SK-N-SH (cell line): Measurements from ENCODE around the gene TNIP2. TPM values are rescaled to one million over a fixed set of nuclear protein-coding genes. Genes with fewer than 3 reads are reported as not detected.

Source experiments
- CTCF ChIA-PET: fragments of 300-600, 350-600 bp; formaldehyde crosslinking; extraction: SDS; loops from one replicate; lab custom pipeline; 2021; lab: Yijun Ruan, JAX
- POLR2A ChIA-PET: fragments of 350-600 bp; sonication (Branson Sonifier 250); formaldehyde crosslinking; extraction: SDS; loops from one replicate; lab custom pipeline; 2020; ENCODE audit warnings: antibody characterized with exemption, inconsistent platforms; lab: Yijun Ruan, JAX
- DNase-seq: peaks from one replicate; pipeline ENCODE4 v3.0.0; 2012
- H2AFZ ChIP-seq: fragments of 200-600 bp; sonication (generic); 2 replicates; pipeline ENCODE4 v1.8.1; 2016; ENCODE audit warnings: antibody characterized with exemption, mild to moderate bottlenecking, low read depth
- H3F3A ChIP-seq: fragments of 200-600 bp; sonication (generic); replicated peaks from 2 replicates; pipeline ENCODE3; 2016; ENCODE audit warnings: antibody characterized with exemption, mild to moderate bottlenecking; ENCODE audit not compliant: insufficient read depth
- H3K27ac ChIP-seq, 2 experiments: fragments of 200-500 bp in 1 of 2; fragments of 200-600 bp in 1 of 2; sonication (Bioruptor generic) in 1 of 2; sonication (generic), shearing (Covaris generic) in 1 of 2; 2 replicates each; pipeline versions ENCODE4 v1.5.1 to v1.6.1; 2014 to 2016; ENCODE audit warnings: low read depth in 2 of 2, inconsistent platforms in 1 of 2, low read length in 1 of 2, mild to moderate bottlenecking in 1 of 2, mixed read lengths in 1 of 2
- H3K27me3 ChIP-seq: fragments of 200-600 bp; sonication (generic), shearing (Covaris generic); 2 replicates; pipeline ENCODE4 v1.6.1; 2016; ENCODE audit warnings: mixed run types; ENCODE audit not compliant: insufficient read depth
- H3K36me3 ChIP-seq, 2 experiments: fragments of 200-500 bp in 1 of 2; fragments of 200-600 bp in 1 of 2; sonication (Bioruptor generic) in 1 of 2; sonication (generic) in 1 of 2; replicated peaks in 1 of 2; 2 replicates each; pipeline versions ENCODE3 to v1.5.1; 2014 to 2016; ENCODE audit warnings: low read length in 1 of 2, mild to moderate bottlenecking in 1 of 2; ENCODE audit not compliant: insufficient read depth in 2 of 2, control insufficient read depth in 1 of 2
- H3K4me1 ChIP-seq, 2 experiments: fragments of 200-500 bp in 1 of 2; fragments of 200-600 bp in 1 of 2; sonication (Bioruptor generic) in 1 of 2; sonication (generic), shearing (Covaris generic) in 1 of 2; 2 replicates each; pipeline versions ENCODE4 v1.5.1 to v1.6.1; 2014 to 2016; ENCODE audit warnings: low read depth in 1 of 2, low read length in 1 of 2, mixed run types in 1 of 2; ENCODE audit not compliant: insufficient read depth in 2 of 2, control insufficient read depth in 1 of 2
- H3K4me2 ChIP-seq: fragments of 200-600 bp; sonication (generic), shearing (Covaris generic); 2 replicates; pipeline ENCODE4 v1.6.1; 2017; ENCODE audit warnings: mixed run types
- H3K4me3 ChIP-seq, 2 experiments: fragments of 200-500 bp in 1 of 2; fragments of 200-600 bp in 1 of 2; sonication (Bioruptor generic) in 1 of 2; sonication (generic), shearing (Covaris generic) in 1 of 2; 2 replicates each; pipeline versions ENCODE4 v1.5.1 to v1.8.1; 2014 to 2016; ENCODE audit warnings: low read depth in 2 of 2, inconsistent platforms in 1 of 2, low read length in 1 of 2, mild to moderate bottlenecking in 1 of 2, mixed read lengths in 1 of 2, moderate library complexity in 1 of 2
- H3K79me2 ChIP-seq: fragments of 200-600 bp; sonication (generic); 2 replicates; pipeline ENCODE4 v1.8.1; 2017; ENCODE audit warnings: mild to moderate bottlenecking; ENCODE audit not compliant: insufficient read depth
- H3K9ac ChIP-seq: fragments of 200-600 bp; sonication (generic); 2 replicates; pipeline ENCODE4 v1.6.1; 2017; ENCODE audit warnings: mixed run types
- H3K9me2 ChIP-seq: fragments of 200-600 bp; sonication (generic); 2 replicates; pipeline ENCODE4 v1.6.1; 2017; ENCODE audit warnings: mixed run types
- H3K9me3 ChIP-seq: fragments of 200-600 bp; sonication (generic); 2 replicates; pipeline ENCODE4 v1.6.1; 2017; ENCODE audit warnings: mixed run types, mild to moderate bottlenecking, moderate library complexity
- H4K20me1 ChIP-seq: fragments of 200-600 bp; sonication (generic); 2 replicates; pipeline ENCODE4 v1.6.1; 2017; ENCODE audit warnings: mild to moderate bottlenecking, mixed run types; ENCODE audit not compliant: insufficient read depth
- CHD2 ChIP-seq: fragments of 150-350 bp; IDR thresholded peaks from 2 replicates; pipeline ENCODE4 v1.6.1; 2018; ENCODE audit warnings: low read length; ENCODE audit not compliant: partially characterized antibody
- CTCF ChIP-seq: fragments of 200-600 bp; sonication (generic); IDR thresholded peaks from 2 replicates; pipeline ENCODE4 v1.6.1; 2017; ENCODE audit warnings: antibody characterized with exemption, mild to moderate bottlenecking, moderate library complexity
- ELF1 ChIP-seq: IDR thresholded peaks from 2 replicates; pipeline ENCODE4 v1.4.0; 2012
- EZH2phosphoT487 ChIP-seq: fragments of 200-600 bp; sonication (generic); IDR thresholded peaks from 2 replicates; pipeline ENCODE4 v1.6.1; 2017; ENCODE audit warnings: low read depth, mixed run types, mild to moderate bottlenecking, antibody characterized with exemption, moderate library complexity, borderline replicate concordance
- FOXM1 ChIP-seq: IDR thresholded peaks from 2 replicates; pipeline ENCODE4 v1.4.0; 2012; ENCODE audit warnings: low read depth, mild to moderate bottlenecking
- IRF3 ChIP-seq: fragments of 150-350 bp; IDR thresholded peaks from 2 replicates; pipeline ENCODE4 v1.6.1; 2016; ENCODE audit warnings: mild to moderate bottlenecking, low read depth, low read length
- MEF2A ChIP-seq: IDR thresholded peaks from 2 replicates; pipeline ENCODE4 v1.4.0; 2012; ENCODE audit warnings: low read depth, borderline replicate concordance
- MXI1 ChIP-seq: IDR thresholded peaks from 2 replicates; pipeline ENCODE4 v1.6.1; 2012; ENCODE audit warnings: mild to moderate bottlenecking, low read depth, low read length, improper control_type of control experiment
- NFIC ChIP-seq: IDR thresholded peaks from 2 replicates; pipeline ENCODE4 v1.4.0; 2012; ENCODE audit warnings: borderline replicate concordance
- NRF1 ChIP-seq: IDR thresholded peaks from 2 replicates; pipeline ENCODE4 v1.6.1; 2012; ENCODE audit warnings: low read depth, mild to moderate bottlenecking, low read length
- PBX3 ChIP-seq: IDR thresholded peaks from 2 replicates; pipeline ENCODE4; 2012
- RCOR1 ChIP-seq: fragments of 150-350 bp; IDR thresholded peaks from 2 replicates; pipeline ENCODE4 v1.6.1; 2017; ENCODE audit warnings: antibody characterized with exemption, low read length
- SIN3A ChIP-seq: IDR thresholded peaks from 2 replicates; pipeline ENCODE4 v1.6.1; 2012; ENCODE audit warnings: low read depth, mild to moderate bottlenecking, low read length, moderate library complexity, borderline replicate concordance
- TAF1 ChIP-seq: IDR thresholded peaks from 2 replicates; pipeline ENCODE4 v1.6.1; 2012; ENCODE audit warnings: low read depth, mild to moderate bottlenecking, low read length, moderate library complexity, borderline replicate concordance
- TCF12 ChIP-seq: IDR thresholded peaks from 2 replicates; pipeline ENCODE4 v1.4.0; 2012
- TEAD4 ChIP-seq: IDR thresholded peaks from 2 replicates; pipeline ENCODE4 v1.4.0; 2012; ENCODE audit warnings: mild to moderate bottlenecking, borderline replicate concordance; ENCODE audit not compliant: insufficient read depth
- YY1 ChIP-seq: IDR thresholded peaks from 2 replicates; pipeline ENCODE4 v1.4.0; 2012; ENCODE audit warnings: low read depth, mild to moderate bottlenecking
- WGBS: methylation state at CpG from one replicate; pipeline ENCODE4 v1.1.6; 2017; ENCODE audit warnings: low lambda C conversion rate; 5-methylcytosine and 5-hydroxymethylcytosine counted together
- polyA plus RNA-seq, 3 experiments: library from polyadenylated mRNA; depleted of rRNA; stranded (reverse); fragments of >200 nt; gene quantifications; 2 replicates each; pipeline ENCODE4 v1.2.3, GENCODE V29; 2012

The TNIP2 gene
- polyA plus RNA-seq, 1 of the 3 experiments (the other 2 are of a cell fraction), result 78.9 TPM

- TF ChIP-seq CTCF (peak; percentile 26), IRF3 (no peak), EZH2phosphoT487 (no peak), TAF1 (peak; percentile 29; the same call in 1 of the 2 replicates), RCOR1 (no peak), YY1 (no peak), TCF12 (no peak), MXI1 (peak; percentile 59; the same call in 1 of the 2 replicates), SIN3A (no peak; the same call in 1 of the 2 replicates), MEF2A (no peak), TEAD4 (no peak), CHD2 (peak; percentile 19)
- TF ChIP-seq, all 33 proteins: peak for 9
Observed at GRCh38 chr4:2755821-2756690, at the start of gene TNIP2 (continued).

- H3K36me3 ChIP-seq, result no peaks in the 10 kb centered on the region
- no peaks in the 10 kb centered on the region for H4K20me1 ChIP-seq
- POLR2A ChIA-PET, result no interaction called here
- H3K27ac ChIP-seq, result no peak overlapping the region; a peak in 1 of 4 replicates
- DNase-seq, result no peak
- CTCF ChIA-PET, result no interaction called here
- peaks cover 0 to 50% of the 10 kb centered on the region in 2 experiments; a peak in 1 of 4 replicates for H3K4me1 ChIP-seq
- no peak for TF ChIP-seq ELF1
- TF ChIP-seq TAF1, result no peak
- TF ChIP-seq FOXM1, result no peak
- no peak for TF ChIP-seq YY1
- TF ChIP-seq NFIC, result no peak
- no peak for TF ChIP-seq EZH2phosphoT487
- TF ChIP-seq PBX3, result no peak
- TF ChIP-seq RCOR1, result no peak
- TF ChIP-seq NRF1, result no peak
- TF ChIP-seq MXI1, result no peak
- no peak for TF ChIP-seq SIN3A
- no peaks in the 10 kb centered on the region for H3K79me2 ChIP-seq
- no peaks in the 10 kb centered on the region for H3K27me3 ChIP-seq
- 100% methylated on average over 1 of the region's 13 CpGs for WGBS
- H3K4me2 ChIP-seq, result no peak overlapping the region
- no peak overlapping the region for H2AFZ ChIP-seq
- H3K4me3 ChIP-seq, result no peak overlapping the region
- no peaks in the 10 kb centered on the region for H3K9me3 ChIP-seq
- H3K9me2 ChIP-seq, result no peaks in the 10 kb centered on the region
- peaks cover 4% of the 10 kb centered on the region for H3F3A ChIP-seq
- no peak overlapping the region for H3K9ac ChIP-seq
Observed at GRCh38 chr4:2804973-2805501, 48.9 kb upstream of the TNIP2 start.
